ENCODE results near the gene MYL12A. TPM values are rescaled to one million over a fixed set of nuclear protein-coding genes. Genes with fewer than 3 reads are reported as not detected.
A peak's percentile ranks its signal among the peaks of the same experiment; 100 is the strongest.

Gene MYL12A
- polyA plus RNA-seq, 1 experiment, result 579 TPM

DNA sequence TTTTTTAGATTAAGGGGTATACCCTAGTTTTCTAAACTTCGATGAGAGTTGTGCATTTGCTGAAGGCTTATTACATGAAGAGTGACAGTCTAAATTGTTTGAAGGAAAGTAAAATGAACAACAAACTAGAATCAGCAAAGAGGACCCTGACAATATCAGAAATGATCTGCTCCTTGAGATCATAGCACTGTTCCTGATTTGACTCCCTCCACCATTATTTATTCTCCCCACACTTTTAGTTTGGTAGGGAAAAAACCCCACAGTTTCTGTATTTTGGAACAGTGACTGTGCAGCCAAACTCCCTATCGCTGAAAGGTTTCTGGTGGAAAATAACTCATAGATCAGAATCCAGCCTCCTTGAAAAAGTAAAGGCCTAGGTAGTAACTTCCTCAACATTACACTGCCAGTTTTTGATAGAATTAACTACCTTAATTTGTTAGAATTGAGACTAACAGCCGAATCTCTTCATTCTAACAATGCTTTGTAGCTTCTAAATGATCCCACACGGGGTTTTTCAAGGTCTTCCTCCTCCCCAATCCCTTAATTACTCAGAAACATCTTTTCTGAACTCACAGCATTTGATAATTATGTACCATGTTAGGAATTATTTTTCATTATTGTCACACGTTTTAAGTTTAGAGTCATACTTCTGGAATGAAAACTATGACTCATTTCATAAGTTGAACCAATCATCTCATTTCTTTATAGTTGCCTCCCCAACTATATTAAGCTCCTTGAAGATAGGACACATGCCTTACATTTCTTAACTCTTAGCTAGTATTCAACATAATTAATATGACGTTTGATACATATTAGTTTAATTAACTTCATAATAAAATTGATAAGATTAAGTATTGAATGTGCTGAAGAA is 2.9 kb downstream of the MYL12A start:
- H3K36me3 ChIP-seq (ENCODE audit: control insufficient read depth, insufficient read depth, low read length), result peaks cover 2% of the 10 kb centered on the region; the same call in 1 of the 2 replicates
- H3K4me3 ChIP-seq (ENCODE audit: low read depth, low read length), result peak overlapping the region; percentile 95; the same call in 1 of the 2 replicates
- ChIA-PET CTCF (interaction anchor here (1.1 to 1.9 kb wide), 2 partner anchors 12 to 416 kb away, joined by 3 to 9 read pairs; no protein-coding TSS in a partner anchor), POLR2A (interaction anchor here (0.5 to 1.0 kb wide), 3 partner anchors 197 to 438 kb away, joined by 4 to 21 read pairs (median 7); no protein-coding TSS in a partner anchor)
- no peaks in the 10 kb centered on the region for H3K27me3 ChIP-seq (ENCODE audit: control insufficient read depth, insufficient read depth, low read length)
- no peak for DNase-seq (ENCODE audit: low read depth)
- TF ChIP-seq, protein P1, sequence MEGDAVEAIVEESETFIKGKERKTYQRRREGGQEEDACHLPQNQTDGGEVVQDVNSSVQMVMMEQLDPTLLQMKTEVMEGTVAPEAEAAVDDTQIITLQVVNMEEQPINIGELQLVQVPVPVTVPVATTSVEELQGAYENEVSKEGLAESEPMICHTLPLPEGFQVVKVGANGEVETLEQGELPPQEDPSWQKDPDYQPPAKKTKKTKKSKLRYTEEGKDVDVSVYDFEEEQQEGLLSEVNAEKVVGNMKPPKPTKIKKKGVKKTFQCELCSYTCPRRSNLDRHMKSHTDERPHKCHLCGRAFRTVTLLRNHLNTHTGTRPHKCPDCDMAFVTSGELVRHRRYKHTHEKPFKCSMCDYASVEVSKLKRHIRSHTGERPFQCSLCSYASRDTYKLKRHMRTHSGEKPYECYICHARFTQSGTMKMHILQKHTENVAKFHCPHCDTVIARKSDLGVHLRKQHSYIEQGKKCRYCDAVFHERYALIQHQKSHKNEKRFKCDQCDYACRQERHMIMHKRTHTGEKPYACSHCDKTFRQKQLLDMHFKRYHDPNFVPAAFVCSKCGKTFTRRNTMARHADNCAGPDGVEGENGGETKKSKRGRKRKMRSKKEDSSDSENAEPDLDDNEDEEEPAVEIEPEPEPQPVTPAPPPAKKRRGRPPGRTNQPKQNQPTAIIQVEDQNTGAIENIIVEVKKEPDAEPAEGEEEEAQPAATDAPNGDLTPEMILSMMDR (IDR thresholded peaks at IDR 0.05; ENCODE audit: insufficient read depth, low read depth, low read length), result no peak

DNA sequence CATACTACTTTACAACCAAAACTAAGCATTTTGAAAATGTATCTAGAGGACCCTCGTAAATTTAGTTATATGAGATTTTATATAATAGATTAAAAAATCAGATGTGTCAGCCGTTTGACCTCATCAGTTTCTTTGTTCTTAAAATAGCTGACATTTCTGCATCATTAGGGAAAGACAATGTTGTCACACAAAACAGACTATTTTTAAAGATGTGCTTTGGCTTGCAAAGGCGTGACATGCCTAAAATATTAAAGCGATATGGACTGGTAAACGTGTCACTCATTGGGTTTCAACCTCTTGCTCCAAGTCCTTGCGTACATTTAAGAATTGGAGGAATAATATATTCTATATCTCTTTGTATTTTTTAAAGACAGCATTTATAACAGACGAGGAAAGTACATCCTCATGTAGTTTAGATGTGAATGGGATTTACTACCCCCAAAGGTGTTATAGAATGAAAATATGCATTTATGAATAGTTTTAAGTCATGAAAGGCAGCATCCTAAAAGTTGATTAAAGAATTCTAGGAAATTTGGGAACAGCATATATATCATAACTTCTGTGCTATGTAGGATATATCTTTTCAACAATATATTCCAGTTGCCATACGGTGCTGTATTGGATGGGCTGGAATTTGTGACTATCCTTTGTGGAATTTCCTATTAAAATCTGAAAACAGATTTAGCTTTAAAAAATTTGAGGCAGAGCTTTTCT is 3.8 kb downstream of the MYL12A start:
- H3K27me3 ChIP-seq (ENCODE audit: control insufficient read depth, insufficient read depth, low read length), result no peaks in the 10 kb centered on the region
- no peak for DNase-seq (ENCODE audit: low read depth)
- CTCF ChIA-PET, result interaction anchor here (1.1 to 1.9 kb wide), 3 partner anchors 9 to 415 kb away, joined by 3 to 9 read pairs (median 3); no protein-coding TSS in a partner anchor
- TF ChIP-seq, protein P1 (IDR thresholded peaks at IDR 0.05; ENCODE audit: insufficient read depth, low read depth, low read length), result no peak
- H3K4me3 ChIP-seq (ENCODE audit: low read depth, low read length), result no peak overlapping the region
- POLR2A ChIA-PET, result interaction anchor here (0.5 to 1.2 kb wide), 5 partner anchors 10 to 438 kb away, joined by 4 to 21 read pairs (median 4); no protein-coding TSS in a partner anchor
- peaks cover 4% of the 10 kb centered on the region for H3K36me3 ChIP-seq (ENCODE audit: control insufficient read depth, insufficient read depth, low read length)

DNA sequence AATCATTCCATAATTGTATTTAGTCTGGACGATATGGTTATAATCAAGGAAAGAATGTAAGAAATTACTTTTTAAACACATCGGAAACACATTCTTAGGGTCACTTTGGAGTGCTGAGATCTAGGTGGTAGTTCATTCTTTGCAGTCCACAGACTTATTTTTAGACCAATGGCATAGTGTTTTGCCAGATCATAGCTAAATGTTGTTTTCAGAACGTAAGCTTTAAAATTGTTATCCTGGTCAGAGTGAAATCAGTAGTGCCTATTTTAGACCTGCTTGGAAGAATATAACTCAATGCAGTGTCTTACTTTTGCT is 4.3 kb downstream of the MYL12A start:
- no peak overlapping the region for H3K4me3 ChIP-seq (ENCODE audit: low read depth, low read length)
- POLR2A ChIA-PET, result interaction anchor here (0.5 to 1.2 kb wide), 4 partner anchors 9 to 354 kb away, joined by 4 to 5 read pairs (median 4); no protein-coding TSS in a partner anchor
- DNase-seq (ENCODE audit: low read depth), result no peak
- TF ChIP-seq, protein P1 (IDR thresholded peaks at IDR 0.05; ENCODE audit: insufficient read depth, low read depth, low read length), result no peak
- CTCF ChIA-PET, result interaction anchor here (1.4 to 1.9 kb wide), 2 partner anchors 9 to 414 kb away, joined by 3 to 9 read pairs; no protein-coding TSS in a partner anchor
- H3K36me3 ChIP-seq (ENCODE audit: control insufficient read depth, insufficient read depth, low read length), result peaks cover 4% of the 10 kb centered on the region
- H3K27me3 ChIP-seq (ENCODE audit: control insufficient read depth, insufficient read depth, low read length), result no peaks in the 10 kb centered on the region

DNA sequence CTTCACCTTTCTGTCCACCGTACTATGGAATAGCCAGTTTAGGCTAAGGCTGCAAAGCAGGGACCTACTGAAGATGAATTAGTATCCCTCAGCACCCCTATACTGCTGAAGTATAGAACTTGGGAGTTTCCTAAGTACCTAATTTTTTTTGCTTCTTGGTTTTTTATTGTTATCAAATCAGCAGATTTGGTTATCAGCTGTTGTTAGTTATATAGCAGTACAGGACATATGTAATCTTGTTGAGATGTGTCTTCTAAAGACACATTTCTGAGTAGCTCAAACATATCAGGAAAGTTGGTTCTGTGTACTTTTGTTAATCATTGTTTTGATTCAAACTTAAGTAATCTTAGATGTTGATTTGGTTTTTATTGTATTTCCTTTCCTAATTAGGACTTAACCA is 5.2 kb downstream of the MYL12A start:
- Histone ChIP-seq H3K27me3 (ENCODE audit: control insufficient read depth, insufficient read depth, low read length) (no peaks in the 10 kb centered on the region), H3K4me3 (ENCODE audit: low read depth, low read length) (no peak overlapping the region), H3K36me3 (ENCODE audit: control insufficient read depth, insufficient read depth, low read length) (peaks cover 5% of the 10 kb centered on the region)
- no peak for DNase-seq (ENCODE audit: low read depth)
- CTCF ChIA-PET, result interaction anchor here (1.4 kb wide), 1 partner anchor 413 kb away, joined by 4 read pairs; no protein-coding TSS in a partner anchor
- TF ChIP-seq, protein P1 (IDR thresholded peaks at IDR 0.05; ENCODE audit: insufficient read depth, low read depth, low read length), result no peak
- POLR2A ChIA-PET, result interaction anchor here (1.2 kb wide), 1 partner anchor 201 kb away, joined by 4 read pairs; no protein-coding TSS in a partner anchor
